ENCODE results near the gene TNS3. TPM values are rescaled to one million over a fixed set of nuclear protein-coding genes. Genes with fewer than 3 reads are reported as not detected.
A peak's percentile ranks its signal among the peaks of the same experiment; 100 is the strongest.

The TNS3 gene
- total and polyA plus RNA-seq, 2 of the 13 experiments (the other 11 are each of a cell fraction or from before 2014, with no cell fraction given): 52.9 to 55.7 TPM

GRCh38 chr7:47474937-47475879, 106.7 kb downstream of the TNS3 start (continued):
- TF ChIP-seq ZKSCAN8 (CRISPR knock-in tag; IDR thresholded peaks at IDR 0.05; ENCODE audit: borderline replicate concordance): peak; percentile 70; the same call in 1 of the 2 replicates
- TF ChIP-seq ZNF343 (CRISPR knock-in tag; IDR thresholded peaks at IDR 0.05): no peak
- peak; percentile 91 for TF ChIP-seq ZNF556 (CRISPR knock-in tag; IDR thresholded peaks at IDR 0.05; ENCODE audit: borderline replicate concordance)
- peak; percentile 64; the same call in 1 of the 2 replicates for TF ChIP-seq TOPORS (CRISPR knock-in tag; IDR thresholded peaks at IDR 0.05)
- no peak for TF ChIP-seq ZNF589 (CRISPR knock-in tag; conservative IDR thresholded peaks at IDR 0.05)
- TF ChIP-seq SNRNP70 (IDR thresholded peaks at IDR 0.05; ENCODE audit: low read depth, low read length): no peak
- TF ChIP-seq ZNF264 (CRISPR knock-in tag; IDR thresholded peaks at IDR 0.05): peak; percentile 81
- TF ChIP-seq TBP (CRISPR knock-in tag; IDR thresholded peaks at IDR 0.05): no peak
- TF ChIP-seq ZNF839 (CRISPR knock-in tag; IDR thresholded peaks at IDR 0.05; ENCODE audit: borderline replicate concordance): no peak
- TF ChIP-seq GFI1 (CRISPR knock-in tag; IDR thresholded peaks at IDR 0.05; ENCODE audit: borderline replicate concordance): peak; percentile 98
- no peak for TF ChIP-seq ZNF10 (CRISPR knock-in tag; IDR thresholded peaks at IDR 0.05; ENCODE audit: borderline replicate concordance, low read depth)
- TF ChIP-seq ZFP36 (IDR thresholded peaks at IDR 0.05; ENCODE audit: borderline replicate concordance, low read depth, low read length, partially characterized antibody): no peak
- peak; percentile 98 for TF ChIP-seq PHF21A (CRISPR knock-in tag; IDR thresholded peaks at IDR 0.05)
- TF ChIP-seq NFIC (IDR thresholded peaks at IDR 0.05; ENCODE audit: low read length): peak; percentile 59; the same call in 1 of the 2 replicates
- peak; percentile 92 for TF ChIP-seq ZNF710 (CRISPR knock-in tag; IDR thresholded peaks at IDR 0.05; ENCODE audit: borderline replicate concordance)
- peak; percentile 31; the same call in 1 of the 2 replicates for TF ChIP-seq ZBTB37 (CRISPR knock-in tag; IDR thresholded peaks at IDR 0.05)
- TF ChIP-seq ZMYM3 (CRISPR knock-in tag; IDR thresholded peaks at IDR 0.05): 0 out of 2 replicates have a peak, but pooled peaks have one; percentile 20
- TF ChIP-seq ATF3 (CRISPR knock-in tag; IDR thresholded peaks at IDR 0.05): peak; percentile 100
- TF ChIP-seq KDM5B (CRISPR knock-in tag; IDR thresholded peaks at IDR 0.05; ENCODE audit: borderline replicate concordance): peak; percentile 64; the same call in 1 of the 2 replicates
- TF ChIP-seq ATF2 (CRISPR knock-in tag; IDR thresholded peaks at IDR 0.05): peak; percentile 95

All from HepG2 (cell line).